Islet of Langerhans (tissue), 1 donor: ENCODE data around the gene SERTAD2.

Experiments
- FAIRE-seq: peaks from one replicate; lab custom pipeline; 2011; peaks lifted over from hg19 to GRCh38; lab: Jason Lieb, UNC

The SERTAD2 gene

DNA sequence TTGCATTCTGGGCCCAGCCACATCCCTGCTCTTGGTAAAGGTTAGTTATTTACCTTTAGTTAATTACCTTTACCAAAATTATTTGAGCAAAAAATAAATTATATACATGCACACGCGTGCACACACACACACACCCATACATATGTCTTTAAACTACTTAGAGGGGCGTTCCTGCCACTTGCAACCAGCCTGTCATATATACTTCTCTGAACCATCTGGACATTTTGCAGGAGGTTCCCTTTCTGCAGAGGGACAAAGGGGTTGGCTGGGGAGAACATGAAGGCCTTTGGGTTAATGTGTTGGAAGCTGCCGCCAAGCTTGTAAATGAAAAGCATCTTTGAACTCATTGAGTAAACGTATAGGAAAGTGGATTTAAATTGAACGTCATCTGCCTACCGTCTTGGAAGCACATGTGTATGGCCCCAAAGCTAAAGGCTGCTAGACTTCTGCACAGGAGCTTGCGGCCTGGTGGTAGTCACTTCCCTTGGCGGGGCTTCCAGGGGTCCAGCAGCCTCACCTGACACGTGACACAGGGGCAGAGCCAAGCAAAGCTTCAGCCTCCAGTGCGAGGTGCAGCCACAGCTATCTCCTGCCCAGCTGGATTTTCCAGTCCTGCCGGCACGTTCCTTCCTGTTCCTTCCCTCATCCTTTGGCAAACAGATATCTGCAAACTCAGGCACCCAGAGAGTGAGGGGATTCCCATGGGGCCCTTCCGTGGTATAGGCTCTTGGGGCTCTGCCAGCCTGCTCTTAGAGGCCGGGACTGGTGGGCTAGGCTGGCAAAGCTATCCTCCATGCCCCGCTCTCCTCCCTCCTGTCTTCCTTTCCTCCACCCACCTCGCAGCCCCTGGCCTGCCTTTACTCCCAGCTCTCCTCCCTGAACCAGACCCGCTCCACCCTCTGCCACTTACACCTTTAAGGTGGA is 46.1 kb downstream of the SERTAD2 start:
- FAIRE-seq: no peak

DNA sequence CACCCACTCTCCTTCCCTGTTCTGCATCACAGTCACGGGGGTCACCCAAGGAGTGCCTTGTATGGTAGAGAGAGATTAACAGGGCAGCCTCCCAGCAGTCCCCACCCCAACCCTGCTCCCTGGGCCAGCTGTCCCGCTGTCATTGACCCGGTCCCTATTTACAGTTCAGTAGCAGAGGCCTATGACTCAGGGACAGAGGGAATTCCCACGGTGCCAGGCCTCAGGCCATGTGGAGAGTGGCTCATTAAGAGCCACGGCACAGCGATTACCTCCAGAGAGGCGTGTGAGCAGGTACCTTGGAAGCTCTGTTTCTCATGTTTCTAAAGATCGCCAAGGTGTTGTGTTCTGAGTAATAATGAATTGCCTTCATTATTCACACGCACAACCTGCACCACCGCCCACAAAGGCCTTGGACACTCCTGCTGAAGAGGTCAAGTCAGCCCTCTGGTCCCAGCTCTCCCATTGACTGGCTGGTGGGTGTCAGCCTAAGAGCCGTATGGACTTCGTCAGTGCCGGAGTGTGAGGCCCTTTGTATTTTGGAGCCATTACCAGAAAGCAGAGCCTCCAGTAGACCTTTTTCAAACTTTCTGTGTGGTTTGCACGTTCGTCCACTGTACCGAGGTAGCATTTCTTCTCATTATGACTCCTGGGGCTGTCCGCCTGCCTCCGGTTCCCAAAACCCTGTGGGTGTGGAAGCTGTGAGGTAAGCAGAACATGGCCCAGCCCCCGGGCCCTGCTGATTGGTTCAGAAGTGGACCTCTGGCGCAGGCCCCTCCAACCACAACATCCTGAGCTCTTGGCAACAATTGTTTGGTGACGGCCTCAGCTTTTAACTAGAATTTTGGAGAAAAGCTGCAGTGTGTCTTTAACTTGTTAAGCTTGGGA is 47.0 kb downstream of the SERTAD2 start:
- no peak for FAIRE-seq

DNA sequence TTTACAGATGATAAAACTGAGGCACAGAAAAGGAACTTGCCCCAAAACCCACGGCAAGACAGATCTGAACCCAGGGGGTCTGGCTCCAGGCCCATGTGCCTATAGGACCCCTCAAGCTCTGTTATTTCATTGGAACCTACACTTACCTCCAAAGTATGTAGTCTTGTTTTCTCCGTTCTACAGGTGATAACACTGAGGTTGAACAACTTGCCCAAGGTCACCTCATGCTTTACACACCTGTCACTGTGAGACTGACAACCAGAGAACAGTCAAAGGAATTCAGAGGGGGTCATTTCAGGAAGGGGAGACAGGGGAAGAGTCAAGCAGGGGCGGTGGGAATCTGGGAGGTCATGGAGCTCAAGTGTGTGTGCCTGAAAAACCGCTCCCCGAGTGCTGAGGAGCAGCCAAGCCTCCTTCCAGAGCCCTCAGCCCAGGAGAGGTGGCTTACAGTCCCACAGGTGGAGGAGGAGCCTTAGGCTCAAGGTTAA is 47.7 kb downstream of the SERTAD2 start:
- no peak for FAIRE-seq

DNA sequence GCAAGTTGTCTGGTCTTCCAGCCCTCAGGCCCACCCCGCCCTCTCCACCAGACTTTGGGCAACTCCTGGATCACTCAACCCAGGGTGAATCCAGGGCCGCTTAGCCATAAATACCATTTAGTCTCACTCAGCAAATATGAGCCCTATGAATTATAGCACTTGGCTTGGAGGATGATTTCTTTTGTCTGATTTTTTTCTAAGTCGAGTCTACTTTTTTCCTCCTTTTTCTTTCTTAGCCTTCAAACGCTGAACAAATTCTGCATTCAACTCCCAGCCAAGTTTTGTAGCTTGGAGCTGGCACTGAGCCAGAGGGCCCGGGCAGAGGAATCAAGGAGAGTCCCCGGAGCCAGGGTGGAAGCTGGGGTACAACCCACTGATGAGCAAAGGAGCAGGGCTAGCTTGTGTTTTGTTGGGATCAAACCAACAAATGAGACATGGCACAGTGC is 48.7 kb downstream of the SERTAD2 start:
- no peak for FAIRE-seq

DNA sequence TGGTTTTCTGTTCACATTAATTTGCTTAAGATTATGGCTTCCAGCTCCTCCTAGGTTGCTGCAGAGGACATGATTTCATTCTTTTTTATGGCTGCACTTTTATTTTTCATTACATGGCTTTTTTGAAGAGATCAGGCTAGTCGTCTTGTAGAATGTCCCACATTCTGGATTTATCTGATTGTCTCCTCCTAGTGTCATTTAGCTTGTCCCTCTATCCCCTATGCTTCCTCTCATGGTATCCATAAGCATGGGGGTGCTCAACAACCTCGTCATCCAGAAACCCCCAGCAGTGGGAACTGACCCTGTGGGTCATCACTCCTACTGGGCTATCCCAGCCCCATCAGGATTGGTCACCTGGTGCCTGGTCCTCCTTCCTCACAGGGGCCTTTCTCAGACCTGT is 49.6 kb downstream of the SERTAD2 start:
- no peak for FAIRE-seq

DNA sequence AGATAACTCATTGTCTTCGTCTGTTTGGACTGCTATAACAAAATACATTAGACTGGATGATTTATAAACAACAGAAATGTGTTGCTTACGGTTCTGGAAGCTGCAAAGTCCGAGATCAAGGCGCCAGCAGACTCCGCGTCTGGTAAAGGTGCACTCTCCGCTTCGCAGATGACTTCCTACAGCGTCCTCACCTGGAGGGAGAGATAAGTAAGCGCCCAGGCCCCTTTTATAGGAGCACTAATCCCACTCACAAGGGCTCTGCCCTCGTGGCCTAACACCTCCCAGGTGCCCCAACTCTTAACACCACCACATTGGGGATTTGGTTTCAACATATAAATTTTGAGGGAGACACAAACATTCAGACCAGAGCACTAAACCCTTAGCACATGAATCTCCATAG is 51.3 kb downstream of the SERTAD2 start:
- no peak for FAIRE-seq

DNA sequence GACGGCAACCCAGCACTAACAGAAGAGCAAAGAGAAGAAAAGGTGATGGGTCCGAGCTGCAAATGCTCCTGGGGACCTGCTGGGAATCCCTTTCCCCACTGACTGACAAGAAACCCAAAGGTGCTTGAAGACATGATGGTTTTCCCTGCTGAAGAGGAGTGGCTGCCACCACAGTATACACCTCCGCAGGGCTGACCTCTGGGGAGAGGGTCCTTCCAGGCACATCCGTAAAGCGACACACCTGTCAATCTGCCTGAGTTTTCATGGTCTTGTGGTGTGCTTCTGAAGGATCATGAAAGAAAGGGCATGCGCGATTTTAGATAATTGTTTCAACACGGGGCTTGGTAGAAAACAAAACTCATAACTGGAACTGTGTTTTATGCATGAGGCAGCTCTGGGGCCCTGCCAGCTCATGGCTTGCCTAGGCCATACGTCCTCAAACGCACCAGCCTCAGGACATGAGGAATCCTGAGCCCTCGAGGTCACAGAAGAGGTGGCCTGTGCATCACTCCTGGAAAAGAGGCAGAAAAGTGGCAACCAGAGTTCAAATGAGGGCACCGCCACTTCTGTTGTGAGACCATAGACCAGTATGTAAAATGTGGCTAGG is 51.8 kb downstream of the SERTAD2 start:
- FAIRE-seq: no peak

DNA sequence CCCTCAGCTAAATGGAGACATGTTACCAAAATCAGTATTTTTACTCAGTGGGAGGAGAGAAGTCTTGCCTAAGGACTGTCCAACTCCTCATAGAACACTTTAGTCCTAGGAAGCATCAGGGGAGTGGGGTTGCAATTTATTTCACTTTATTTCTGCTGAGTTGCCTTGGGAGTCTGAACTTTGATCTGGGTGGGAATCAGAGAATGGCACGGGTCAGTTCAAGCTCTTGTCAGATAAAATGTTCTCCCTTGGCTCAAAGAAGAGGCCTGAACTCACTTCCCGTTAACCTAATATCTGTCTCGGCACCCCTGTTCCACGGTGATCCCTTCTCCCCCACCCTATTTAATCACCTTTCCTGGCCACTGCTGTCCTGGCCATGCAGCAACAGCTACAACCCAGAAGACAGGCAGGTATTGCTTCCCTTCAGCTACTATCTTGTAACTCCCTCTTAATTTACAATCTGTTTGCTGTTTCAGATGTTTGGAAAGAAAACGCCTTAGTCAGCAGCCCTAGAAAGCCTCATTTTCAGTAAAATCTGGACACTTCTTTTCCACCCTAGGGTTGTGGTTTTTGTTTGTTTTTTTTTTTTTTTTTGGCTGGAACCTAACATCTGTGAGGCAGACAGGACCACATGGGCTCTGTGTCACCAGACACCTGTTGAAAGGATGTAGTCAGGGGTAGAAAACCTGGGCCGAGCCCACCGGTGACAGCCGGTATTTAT is 52.5 kb downstream of the SERTAD2 start:
- no peak for FAIRE-seq

DNA sequence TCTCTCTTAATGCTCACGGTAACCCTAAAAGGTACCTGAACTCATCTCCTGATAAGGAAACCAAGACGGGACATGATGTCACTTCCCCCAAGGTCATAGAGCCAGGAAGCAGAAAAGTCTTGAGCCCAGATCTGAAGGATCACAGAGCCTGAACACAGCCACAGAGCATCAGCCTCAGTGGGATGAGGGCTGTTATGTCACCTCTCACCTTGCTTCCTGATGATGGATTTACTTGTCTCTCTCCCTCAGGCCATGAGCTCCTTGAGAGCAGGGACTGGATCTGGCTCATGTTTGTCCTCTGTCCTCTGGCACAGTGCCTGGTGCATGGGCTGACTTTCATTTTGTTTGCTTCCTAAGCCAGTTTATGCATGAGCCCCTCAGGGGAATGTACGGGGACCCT is 54.2 kb downstream of the SERTAD2 start:
- no peak for FAIRE-seq

DNA sequence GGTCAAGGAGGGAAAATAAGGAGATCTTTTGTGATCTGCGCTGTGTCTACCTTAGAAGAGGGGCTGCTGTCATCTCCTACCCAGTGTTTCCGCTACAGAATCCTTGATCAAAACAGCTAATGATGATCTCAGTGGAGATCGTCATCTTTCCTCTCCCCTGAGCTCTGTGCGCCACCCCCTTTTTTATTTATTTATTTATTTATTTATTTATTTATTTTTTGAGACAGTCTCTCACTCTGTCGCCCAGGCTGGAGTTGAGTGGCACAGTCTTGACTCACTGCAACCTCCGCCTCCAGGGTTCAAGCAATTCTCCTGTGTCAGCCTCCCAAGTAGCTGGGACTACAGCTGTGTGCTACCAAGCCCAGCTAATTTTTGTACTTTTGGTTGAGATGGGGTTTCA is 55.5 kb downstream of the SERTAD2 start:
- no peak for FAIRE-seq

DNA sequence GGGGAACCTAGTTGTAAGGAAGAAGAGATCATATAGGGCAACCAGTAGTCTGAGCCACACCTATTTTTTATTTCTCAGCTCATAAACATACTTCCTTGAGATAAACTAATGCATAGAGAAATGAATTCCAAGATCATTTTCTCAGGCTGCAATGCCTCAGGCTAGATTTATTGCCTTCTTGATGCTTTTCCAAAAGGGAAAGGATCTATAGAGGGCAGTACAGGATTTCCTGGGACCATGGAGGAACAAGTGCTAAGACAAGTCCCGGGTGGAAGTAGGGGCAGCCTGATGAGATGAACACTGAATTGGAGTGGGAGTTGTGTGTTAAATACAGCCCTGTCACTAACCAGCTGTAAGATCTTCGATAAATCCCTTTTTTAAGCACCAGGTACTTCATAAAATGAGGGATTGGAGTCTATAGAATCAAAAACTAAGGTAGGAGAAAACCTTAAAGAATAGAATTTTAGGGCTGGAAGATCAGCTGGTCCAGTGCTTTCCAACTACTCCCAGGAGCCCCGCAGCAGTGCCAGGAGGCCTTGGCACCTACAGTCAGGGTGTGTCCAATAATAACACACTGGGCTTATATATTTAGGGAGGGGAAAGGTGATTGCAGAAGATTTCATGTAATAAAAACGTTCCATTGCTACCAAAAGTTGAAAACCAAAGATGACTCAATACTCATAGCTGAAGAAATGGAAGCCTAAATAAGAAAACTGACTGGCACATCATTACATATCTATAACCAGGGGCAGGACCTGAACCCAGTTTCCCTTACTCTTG is 58.1 kb downstream of the SERTAD2 start:
- no peak for FAIRE-seq

DNA sequence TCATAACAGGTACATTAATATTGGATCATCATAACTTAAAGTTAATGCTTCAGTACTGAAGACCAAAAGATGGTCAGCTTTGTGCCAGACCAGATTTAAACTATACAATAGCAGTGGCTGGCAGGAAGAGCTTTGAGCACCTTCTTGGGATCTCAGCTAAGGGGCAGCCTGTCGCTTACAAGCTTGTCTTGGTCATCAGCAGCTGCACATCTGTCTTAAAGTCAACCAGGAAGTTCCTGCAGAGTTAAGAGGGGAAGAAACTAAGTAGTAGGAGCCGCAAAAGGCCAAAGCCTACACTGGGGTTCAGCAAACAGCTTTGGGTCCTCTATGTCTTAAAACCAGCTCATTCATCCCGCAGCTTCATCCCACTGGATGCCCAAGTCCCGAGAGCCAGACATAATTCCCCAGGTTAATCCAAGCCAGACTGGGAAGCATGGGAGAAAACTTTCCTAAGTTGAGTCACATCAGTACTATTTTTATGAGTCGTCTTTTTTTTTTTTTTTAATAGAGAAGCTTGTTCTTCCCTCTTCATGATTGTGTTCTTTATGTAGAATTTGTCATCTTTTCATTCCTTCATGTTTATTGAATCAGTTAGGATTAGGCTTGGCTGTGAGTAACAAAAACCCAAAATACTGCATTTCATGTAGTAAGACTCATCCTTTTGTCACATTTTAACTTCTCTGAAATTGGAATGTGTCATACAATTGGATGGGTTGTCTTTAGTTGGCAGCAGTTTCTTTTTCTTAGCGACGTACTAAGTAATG is 59.3 kb downstream of the SERTAD2 start:
- FAIRE-seq: no peak

DNA sequence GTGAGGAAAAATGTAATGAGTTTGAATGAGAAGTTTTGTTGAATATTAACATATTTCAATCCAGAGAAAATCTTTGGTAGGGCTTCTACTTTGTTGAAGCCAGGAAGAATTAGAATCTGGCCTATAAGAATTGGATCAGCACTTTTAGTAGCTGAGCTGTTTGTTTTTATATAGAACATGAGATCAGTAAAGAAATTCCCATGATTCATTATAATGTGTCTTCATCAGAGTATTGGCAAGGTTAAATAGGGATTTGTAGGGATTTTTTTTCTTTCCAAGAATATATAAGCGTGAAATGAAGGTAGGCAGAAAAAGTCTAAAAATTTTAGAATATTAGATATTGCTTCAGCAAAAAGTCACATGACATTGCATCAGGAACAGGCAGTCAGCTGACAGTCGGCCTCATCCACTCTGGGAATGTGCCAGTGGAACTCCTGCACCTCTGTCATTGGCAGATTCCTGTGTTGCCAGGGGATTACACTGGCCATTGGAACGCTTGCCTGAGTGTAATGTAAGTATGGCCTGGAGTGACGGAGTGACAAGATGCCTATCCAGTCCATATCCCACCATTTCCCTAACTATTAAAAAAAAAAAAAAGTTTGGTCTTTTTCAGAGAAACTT is 60.6 kb downstream of the SERTAD2 start:
- FAIRE-seq: no peak

DNA sequence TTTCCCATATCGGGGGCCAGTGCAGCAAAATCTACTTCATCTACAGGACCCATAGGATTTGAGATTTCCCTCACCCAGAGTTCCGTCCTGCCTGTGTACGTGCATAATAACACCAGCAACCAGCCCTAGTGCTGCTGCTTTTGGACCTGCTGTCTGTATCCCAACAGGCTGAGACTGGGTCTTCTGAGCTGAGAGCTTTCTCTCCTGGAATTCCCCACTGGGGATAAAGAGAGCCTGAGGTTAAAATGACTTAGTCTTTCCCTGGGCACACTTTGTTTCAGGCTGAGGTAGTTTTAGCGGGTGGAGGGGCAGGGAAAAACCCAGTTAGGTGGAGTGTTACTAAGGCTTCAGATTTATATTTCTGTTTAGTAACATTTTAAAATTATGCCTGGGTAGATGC is 62.5 kb downstream of the SERTAD2 start:
- FAIRE-seq: no peak

DNA sequence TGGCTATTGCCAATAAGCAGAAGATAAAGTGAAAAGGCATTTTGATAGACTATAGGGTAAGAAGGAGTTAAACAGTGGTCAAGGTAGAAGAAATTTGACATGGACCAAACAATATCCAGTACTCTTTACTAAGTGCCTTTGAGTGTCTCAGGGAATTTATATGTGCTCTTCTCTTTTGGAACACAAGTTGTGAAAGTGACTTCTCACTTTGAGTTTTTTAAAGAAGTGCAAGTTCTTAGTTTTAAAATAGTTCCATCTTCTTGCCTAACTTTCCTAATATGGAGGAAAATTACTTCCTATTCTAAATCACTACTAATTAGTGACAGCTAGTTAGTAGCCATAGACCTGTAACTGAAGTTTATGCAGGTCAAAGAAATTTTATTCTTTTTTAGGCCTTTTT is 66.2 kb downstream of the SERTAD2 start:
- no peak for FAIRE-seq

DNA sequence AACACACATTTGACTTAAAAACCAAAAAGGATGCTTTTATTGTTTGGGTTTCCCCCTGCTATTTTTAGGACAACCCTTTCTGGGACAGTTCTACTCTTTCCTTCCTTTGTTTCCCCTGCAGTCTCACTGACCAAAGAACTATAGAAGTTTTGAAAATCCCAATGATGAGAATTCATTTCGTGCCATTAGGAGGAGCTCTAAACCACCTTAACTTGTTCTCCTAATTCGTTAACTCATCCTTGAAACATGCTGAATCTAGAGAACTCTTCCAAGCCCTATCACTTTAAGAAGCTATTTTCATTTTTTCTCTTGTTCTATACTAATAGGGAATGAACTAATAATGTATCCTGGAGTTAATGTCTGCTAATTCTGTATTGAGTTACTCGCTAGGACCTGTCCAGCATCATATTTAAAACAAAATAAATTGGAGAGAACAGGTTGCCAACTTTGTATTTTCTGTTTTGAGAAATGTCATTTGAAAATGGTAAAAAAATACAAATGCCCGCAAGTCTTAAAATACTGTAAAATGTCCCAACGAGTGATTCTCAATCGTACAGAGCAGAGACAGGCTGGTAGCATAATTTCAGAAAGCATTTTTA is 66.7 kb downstream of the SERTAD2 start:
- FAIRE-seq: peak; percentile 87

DNA sequence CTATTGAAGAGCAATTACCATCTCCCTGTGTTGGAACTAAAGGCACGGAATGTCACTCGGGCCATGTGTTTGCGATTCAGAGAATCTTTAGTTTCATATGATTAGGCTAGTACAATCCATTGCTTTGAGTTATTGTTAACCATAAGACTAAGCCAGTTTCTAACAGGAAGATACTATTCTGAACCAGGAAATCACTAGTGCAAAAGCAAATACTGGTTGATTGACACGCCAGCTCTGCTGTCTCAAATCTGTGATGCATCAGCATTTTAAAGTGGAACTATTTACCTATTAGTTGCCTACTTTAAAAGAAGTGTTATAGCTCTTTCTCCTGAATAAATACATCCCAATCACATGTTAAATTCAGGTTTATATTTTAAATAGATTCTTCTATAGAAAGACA is 67.7 kb downstream of the SERTAD2 start:
- FAIRE-seq: no peak

DNA sequence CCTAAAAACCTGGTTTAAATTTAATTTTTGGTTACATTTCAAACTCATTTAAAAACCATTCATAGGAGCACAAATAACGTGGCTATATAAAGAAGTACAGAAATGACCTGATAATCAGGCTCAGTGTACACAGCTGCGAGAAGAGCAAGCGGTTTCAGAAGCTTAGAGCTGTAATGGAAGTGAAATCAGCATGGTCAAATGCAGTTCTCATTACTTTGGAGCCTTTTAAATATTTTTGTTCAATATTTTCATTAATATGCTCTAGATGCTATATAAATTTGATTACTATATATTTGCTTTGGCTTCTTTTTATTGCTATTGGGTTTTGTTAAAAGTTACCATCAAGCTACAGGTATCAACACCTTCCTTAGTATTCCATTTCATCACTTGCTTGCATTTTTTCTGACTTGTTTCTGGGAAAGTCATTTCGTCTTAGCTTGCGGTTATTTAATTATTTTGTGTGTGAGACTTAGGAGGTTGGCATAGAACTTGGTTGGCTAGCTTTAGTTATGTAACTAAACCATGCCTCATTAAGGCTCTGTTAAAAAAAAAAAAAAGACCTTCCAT is 70.9 kb downstream of the SERTAD2 start:
- peak; percentile 60 for FAIRE-seq
